IMR-90 (cell line): Measurements from ENCODE around the gene ODAD3. TPM values are rescaled to one million over a fixed set of nuclear protein-coding genes. Genes with fewer than 3 reads are reported as not detected.

Source experiments
- ATAC-seq: fragments of 200-7000 bp; cut with Tn5 transposase; 2 replicates; pipeline ENCODE4 v1.9.1; 2020; ENCODE audit warnings: low read depth, mild to moderate bottlenecking, moderate library complexity
- BruUV-seq: library from RNA; stranded (reverse); fragments of 400-500 nt; replicated peaks from 2 replicates; lab custom pipeline; 2021; lab: Mats Ljungman, UMichigan
- CTCF ChIA-PET: fragments of 300-600 bp; formaldehyde crosslinking; extraction: SDS; loops from one replicate; lab custom pipeline; 2021; ENCODE audit warnings: antibody characterized with exemption; lab: Yijun Ruan, JAX
- POLR2A ChIA-PET: fragments of 300-600 bp; sonication (Branson Sonifier 250); formaldehyde crosslinking; loops from one replicate; lab custom pipeline; 2022; ENCODE audit warnings: antibody characterized with exemption; ENCODE audit not compliant: unreplicated experiment; lab: Charles Lee
- DNase-seq: peaks from one replicate; pipeline ENCODE4 v3.0.0; 2013
- H2AFZ ChIP-seq: replicated peaks from 2 replicates; pipeline ENCODE3; 2013; ENCODE audit warnings: low read length, mild to moderate bottlenecking; ENCODE audit not compliant: poor library complexity
- H2AK5ac ChIP-seq: 2 replicates; pipeline ENCODE4 v1.6.1; 2013; ENCODE audit warnings: low read depth, low read length, inconsistent platforms
- H2AK9ac ChIP-seq: replicated peaks from 2 replicates; pipeline ENCODE3; 2013; ENCODE audit warnings: mild to moderate bottlenecking, low read depth, low read length, moderate library complexity; ENCODE audit not compliant: poor library complexity
- H2BK120ac ChIP-seq: 2 replicates; pipeline ENCODE4 v1.6.1; 2013; ENCODE audit warnings: low read depth, low read length, inconsistent platforms
- H2BK15ac ChIP-seq: 3 replicates; pipeline ENCODE4 v1.6.1; 2013; ENCODE audit warnings: low read depth, low read length, inconsistent platforms
- H2BK20ac ChIP-seq: 2 replicates; pipeline ENCODE4 v1.6.1; 2013; ENCODE audit warnings: low read depth, mild to moderate bottlenecking, inconsistent platforms, low read length, moderate library complexity
- H2BK5ac ChIP-seq: 2 replicates; pipeline ENCODE4 v1.6.1; 2013; ENCODE audit warnings: mild to moderate bottlenecking, low read depth, low read length, inconsistent platforms; ENCODE audit not compliant: poor library complexity, severe bottlenecking
- H3K14ac ChIP-seq: replicated peaks from 2 replicates; pipeline ENCODE4 v1.6.1; 2013; ENCODE audit warnings: low read depth, low read length, inconsistent platforms
- H3K18ac ChIP-seq: 2 replicates; pipeline ENCODE4 v1.6.1; 2013; ENCODE audit warnings: low read depth, low read length, control low read depth
- H3K23ac ChIP-seq: 2 replicates; pipeline ENCODE4 v1.6.1; 2013; ENCODE audit warnings: low read depth, low read length, inconsistent platforms
- H3K27ac ChIP-seq: 2 replicates; pipeline ENCODE4 v1.5.1; 2013; ENCODE audit warnings: mild to moderate bottlenecking, control low read depth, low read length; ENCODE audit not compliant: insufficient read depth
- H3K27me3 ChIP-seq: 2 replicates; pipeline ENCODE4 v1.6.1; 2013; ENCODE audit warnings: low read length; ENCODE audit not compliant: control insufficient read depth, insufficient read depth
- H3K36me3 ChIP-seq: 2 replicates; pipeline ENCODE4 v1.6.1; 2013; ENCODE audit warnings: low read length, mixed read lengths; ENCODE audit not compliant: control insufficient read depth, insufficient read depth
- H3K4ac ChIP-seq: 2 replicates; pipeline ENCODE4 v1.6.1; 2013; ENCODE audit warnings: low read depth, low read length, inconsistent platforms
- H3K4me1 ChIP-seq: 2 replicates; pipeline ENCODE4 v1.6.1; 2013; ENCODE audit warnings: low read length, mixed read lengths; ENCODE audit not compliant: control insufficient read depth, insufficient read depth
- H3K4me2 ChIP-seq: 2 replicates; pipeline ENCODE4 v1.6.1; 2013; ENCODE audit warnings: low read depth, mild to moderate bottlenecking, control low read depth, low read length, moderate library complexity
- H3K4me3 ChIP-seq: 2 replicates; pipeline ENCODE4 v1.5.1; 2013; ENCODE audit warnings: low read depth, mild to moderate bottlenecking, control low read depth, low read length, moderate library complexity; ENCODE audit not compliant: insufficient read depth
- H3K56ac ChIP-seq: 2 replicates; pipeline ENCODE4 v1.6.1; 2013; ENCODE audit warnings: low read length, inconsistent platforms; ENCODE audit not compliant: insufficient read depth; ENCODE audit errors: extremely low read depth
- H3K79me1 ChIP-seq, 2 experiments: 2 replicates each; pipeline ENCODE4 v1.6.1; 2013; ENCODE audit warnings: low read length in 2 of 2, inconsistent platforms in 1 of 2, low read depth in 1 of 2
- H3K9ac ChIP-seq: 2 replicates; pipeline ENCODE4 v1.6.1; 2013; ENCODE audit warnings: low read depth, low read length, control low read depth
- H3K9me1 ChIP-seq: 2 replicates; pipeline ENCODE4 v1.6.1; 2013; ENCODE audit warnings: low read length, inconsistent platforms; ENCODE audit not compliant: insufficient read depth
- H3K9me3 ChIP-seq: 2 replicates; pipeline ENCODE4 v1.6.1; 2013; ENCODE audit warnings: low read length; ENCODE audit not compliant: control insufficient read depth, insufficient read depth
- H4K20me1 ChIP-seq: 2 replicates; pipeline ENCODE4 v1.6.1; 2013; ENCODE audit warnings: low read length, inconsistent platforms; ENCODE audit not compliant: insufficient read depth
- H4K5ac ChIP-seq: 2 replicates; pipeline ENCODE4 v1.6.1; 2013; ENCODE audit warnings: mild to moderate bottlenecking, low read depth, low read length, control low read depth
- H4K8ac ChIP-seq, 2 experiments: 2 replicates each; pipeline ENCODE4 v1.6.1; 2013; ENCODE audit warnings: low read depth in 2 of 2, low read length in 2 of 2, control low read depth in 1 of 2, inconsistent platforms in 1 of 2
- H4K91ac ChIP-seq: 2 replicates; pipeline ENCODE4 v1.6.1; 2013; ENCODE audit warnings: low read depth, low read length, inconsistent platforms; ENCODE audit not compliant: insufficient read depth
- BHLHE40 ChIP-seq: fragments of 150-350 bp; IDR thresholded peaks from 2 replicates; pipeline ENCODE4 v1.6.1; 2016; ENCODE audit warnings: mild to moderate bottlenecking, low read depth, low read length
- CHD1 ChIP-seq: IDR thresholded peaks from 2 replicates; pipeline ENCODE4 v1.6.1; 2012; ENCODE audit warnings: low read depth, low read length, improper control_type of control experiment
- FOS ChIP-seq: fragments of 150-350 bp; IDR thresholded peaks from 2 replicates; pipeline ENCODE4 v1.6.1; 2016; ENCODE audit warnings: low read depth, low read length
- MAFK ChIP-seq: IDR thresholded peaks from 2 replicates; pipeline ENCODE4 v1.6.1; 2012; ENCODE audit warnings: low read depth, low read length, improper control_type of control experiment
- MAZ ChIP-seq: IDR thresholded peaks from 2 replicates; pipeline ENCODE4 v1.6.1; 2012; ENCODE audit warnings: low read depth, mild to moderate bottlenecking, low read length, improper control_type of control experiment, moderate library complexity, borderline replicate concordance
- MXI1 ChIP-seq: IDR thresholded peaks from 2 replicates; pipeline ENCODE4 v1.6.1; 2012; ENCODE audit warnings: low read depth, mild to moderate bottlenecking, low read length, moderate library complexity, borderline replicate concordance
- RAD21 ChIP-seq: IDR thresholded peaks from 2 replicates; pipeline ENCODE4 v1.6.1; 2012; ENCODE audit warnings: low read length, improper control_type of control experiment
- WGBS, 2 experiments: methylation state at CpG; one replicate each; pipeline versions ENCODE4 v1.1.5 to v1.1.7; 2013; ENCODE audit warnings: missing lambda C conversion rate in 2 of 2; ENCODE audit not compliant: insufficient read length in 1 of 2; ENCODE audit errors: extremely low coverage in 2 of 2; 5-methylcytosine and 5-hydroxymethylcytosine counted together
- dilution Hi-C: fragments of 300-500 bp; cut with HindIII; formaldehyde crosslinking; loops from one replicate; pipeline ENCODE4 v1.14.3; 2018; ENCODE audit warnings: low sequenced_read_pairs; ENCODE audit not compliant: unreplicated experiment
- in situ Hi-C: fragments of 300-500 bp; cut with MboI; formaldehyde crosslinking; loops from 3 replicates; pipeline ENCODE4 v1.14.3; 2019; ENCODE audit warnings: low sequenced_read_pairs, inconsistent platforms, mixed read lengths
- intact Hi-C: fragments of 100-400 bp; cut with micrococcal nuclease; formaldehyde crosslinking; loops from 2 replicates; pipeline ENCODE4 v1.10.0; 2022
- polyA plus RNA-seq, 3 experiments: library from polyadenylated mRNA; depleted of rRNA; stranded (reverse); fragments of >200 nt; gene quantifications; 2 replicates each; pipeline ENCODE4 v1.2.3, GENCODE V29; 2012; ENCODE audit warnings: low replicate concordance in 1 of 3
- total RNA-seq: library from RNA; depleted of rRNA; stranded (reverse); fragments of >200 nt; gene quantifications from 2 replicates; pipeline ENCODE4 v1.2.3, GENCODE V29; 2012

The ODAD3 gene
- total and polyA plus RNA-seq, 2 of the 4 experiments (the other 2 are of a cell fraction) = under 0.01 to 0.44 TPM

DNA sequence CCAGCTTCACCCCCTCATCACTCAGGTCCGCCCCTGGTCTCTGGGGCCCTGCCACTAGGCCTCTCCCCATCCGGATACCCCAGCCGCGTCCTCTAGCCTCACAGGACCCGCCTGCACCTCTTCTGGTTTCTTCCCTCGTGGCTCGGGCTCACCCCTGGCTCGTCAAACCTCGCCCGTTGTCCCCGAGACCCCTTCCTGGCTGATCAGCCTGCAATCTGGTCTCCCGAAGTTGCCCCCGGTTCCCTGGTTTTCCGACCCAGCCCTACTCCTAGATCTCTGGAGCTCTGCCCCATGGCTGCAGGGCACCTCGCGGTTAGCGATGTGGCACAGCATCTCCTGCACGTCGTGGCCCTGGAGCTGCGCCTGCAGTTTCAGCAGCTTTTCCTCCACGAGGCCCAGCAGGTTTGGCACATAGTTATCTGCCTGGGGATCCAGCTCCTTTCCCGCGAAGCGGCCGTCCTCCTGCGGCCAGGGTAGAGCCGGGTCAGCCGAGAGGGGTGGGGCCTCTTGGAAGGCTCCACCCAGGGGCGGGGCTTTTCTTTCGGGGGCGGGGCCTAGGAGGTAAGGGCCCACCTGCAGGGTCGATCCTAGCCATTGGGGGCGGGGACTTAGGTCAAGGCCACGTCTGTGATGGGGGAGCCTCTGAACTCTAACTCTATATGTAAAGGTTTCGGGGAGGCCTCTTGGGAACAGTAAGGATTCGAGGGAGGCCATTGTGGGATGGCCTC lies 13.4 kb downstream of the ODAD3 start:
- intact Hi-C loops (loop anchor here (5.0 kb wide), 1 partner anchor 39 kb away; the partner anchor contains the start of gene EPOR), in situ Hi-C loops (no loop called here), dilution Hi-C loops (no loop called here)
- Histone ChIP-seq H3K9me1 (no peaks in the 10 kb centered on the region), H3K36me3 (no peaks in the 10 kb centered on the region), H3K9ac (no peak overlapping the region), H3K14ac (no peak overlapping the region), H3K27me3 (peaks cover 44% of the 10 kb centered on the region), H4K8ac (no peak overlapping the region), H3K79me1 (no peaks in the 10 kb centered on the region), H4K5ac (no peak overlapping the region), H3K23ac (no peak overlapping the region), H3K27ac (no peak overlapping the region), H2BK120ac (no peak overlapping the region), H2AFZ (peak overlapping the region; percentile 62), H3K4ac (no peak overlapping the region), H2BK15ac (no peak overlapping the region), H3K9me3 (no peaks in the 10 kb centered on the region), H3K56ac (no peak overlapping the region), H2BK5ac (no peak overlapping the region), H4K20me1 (no peaks in the 10 kb centered on the region), H4K91ac (no peak overlapping the region), H2AK5ac (no peak overlapping the region), H2BK20ac (no peak overlapping the region), H3K4me2 (no peak overlapping the region), H2AK9ac (no peak overlapping the region), H3K4me1 (peaks cover 2% of the 10 kb centered on the region; the same call in 1 of the 2 replicates), H3K18ac (no peak overlapping the region), H3K4me3 (no peak overlapping the region)
- POLR2A ChIA-PET = no interaction called here
- no peak for DNase-seq
- BruUV-seq = no TSS peak
- TF ChIP-seq MAFK = no peak
- no peak for TF ChIP-seq FOS
- no peak for TF ChIP-seq RAD21
- no peak for TF ChIP-seq CHD1
- no peak for TF ChIP-seq BHLHE40
- no peak for TF ChIP-seq MAZ
- TF ChIP-seq MXI1 = no peak
- CTCF ChIA-PET = interaction anchor here (0.6 to 1.5 kb wide), 2 partner anchors 14 to 25 kb away, joined by 3 to 4 read pairs; partner anchors contain the start of genes ODAD3 and PRKCSH
- no peak for ATAC-seq
- 27% methylated on average over 13 of the region's 36 CpGs; no CpG with 5 or more reads in 1 of the 2 experiments for WGBS, 2 experiments
